Measurements from ENCODE around the gene INAFM1.

INAFM1 gene

GRCh38 chr19:47240996-47241918 lies 33.4 kb upstream of the INAFM1 start (continued):
- TF ChIP-seq PBX3 (CRISPR knock-in tag; IDR thresholded peaks at IDR 0.05): no peak
- no peak for TF ChIP-seq ZNF514 (tag by site-specific recombination; IDR thresholded peaks at IDR 0.05)
- no peak for TF ChIP-seq ZNF26 (tag by site-specific recombination; IDR thresholded peaks at IDR 0.05)
- 0 out of 2 replicates have a peak, but pooled peaks have one; percentile 26 for TF ChIP-seq ZNF623 (tag by site-specific recombination; IDR thresholded peaks at IDR 0.05)
- no peak for TF ChIP-seq ZNF560 (tag by site-specific recombination; IDR thresholded peaks at IDR 0.05; ENCODE audit: borderline replicate concordance)
- no peak for TF ChIP-seq ZNF837 (tag by site-specific recombination; IDR thresholded peaks at IDR 0.05)
- no peak for TF ChIP-seq ZNF701 (tag by site-specific recombination; IDR thresholded peaks at IDR 0.05)
- no peak; the same call in 1 of the 2 replicates for TF ChIP-seq ZBTB1 (tag by site-specific recombination; IDR thresholded peaks at IDR 0.05)
- no peak for TF ChIP-seq ZNF280C (tag by site-specific recombination; IDR thresholded peaks at IDR 0.05)
- no peak; the same call in none of the 2 replicates for TF ChIP-seq ZNF580 (tag by site-specific recombination; IDR thresholded peaks at IDR 0.05)
- no peak for TF ChIP-seq ZNF175 (tag by site-specific recombination; IDR thresholded peaks at IDR 0.05)
- no peak; the same call in none of the 2 replicates for TF ChIP-seq ZNF148 (tag by site-specific recombination; IDR thresholded peaks at IDR 0.05; ENCODE audit: borderline replicate concordance)
- TF ChIP-seq REST (tag by site-specific recombination; IDR thresholded peaks at IDR 0.05): no peak
- peak; percentile 86 for TF ChIP-seq ZXDB (tag by site-specific recombination; IDR thresholded peaks at IDR 0.05)
- no peak for TF ChIP-seq ZNF544 (tag by site-specific recombination; IDR thresholded peaks at IDR 0.05)
- TF ChIP-seq ZNF704 (tag by site-specific recombination; IDR thresholded peaks at IDR 0.05): no peak
- TF ChIP-seq OSR2 (tag by site-specific recombination; IDR thresholded peaks at IDR 0.05): no peak
- TF ChIP-seq ZNF777 (tag by site-specific recombination; IDR thresholded peaks at IDR 0.05; ENCODE audit: borderline replicate concordance): peak; percentile 48
- TF ChIP-seq PRDM6 (tag by site-specific recombination; IDR thresholded peaks at IDR 0.05): no peak
- peak; percentile 86 for TF ChIP-seq SP7 (tag by site-specific recombination; IDR thresholded peaks at IDR 0.05)
- TF ChIP-seq ZNF677 (tag by site-specific recombination; IDR thresholded peaks at IDR 0.05): no peak
